ENCODE measurements around the gene HOXA9.

Gene HOXA9

DNA sequence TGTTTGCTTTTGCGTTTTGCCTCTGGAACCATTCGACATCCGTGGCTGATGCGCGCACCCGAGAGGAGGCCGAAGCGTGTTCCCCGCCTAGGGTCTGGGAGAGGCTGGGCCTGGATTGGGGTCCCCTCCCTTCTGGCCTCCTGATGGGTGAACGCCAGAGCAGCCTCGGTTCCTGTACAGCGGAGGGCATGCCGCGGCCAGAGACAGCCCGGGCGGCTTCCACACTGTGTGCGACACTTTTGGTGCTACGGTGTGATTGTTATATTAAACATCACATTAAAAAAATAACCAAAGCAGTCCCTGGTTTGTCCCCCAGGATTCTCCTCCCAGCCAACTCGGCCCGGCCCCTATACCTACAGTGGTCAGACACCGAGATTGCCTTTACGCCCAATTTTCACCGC lies 5.2 kb downstream of the HOXA9 start:
- no peak overlapping the region for H3K27ac Mint-ChIP-seq
- peak overlapping the region; percentile 34 for H3K4me3 Mint-ChIP-seq
- peaks cover 7% of the 10 kb centered on the region for H3K4me1 Mint-ChIP-seq (ENCODE audit: low read depth)
- peaks cover 5% of the 10 kb centered on the region for H3K36me3 Mint-ChIP-seq (ENCODE audit: low read depth)
- H3K27me3 Mint-ChIP-seq (ENCODE audit: low read depth) = peaks cover 89% of the 10 kb centered on the region
- no peaks in the 10 kb centered on the region for H3K9me3 Mint-ChIP-seq

DNA sequence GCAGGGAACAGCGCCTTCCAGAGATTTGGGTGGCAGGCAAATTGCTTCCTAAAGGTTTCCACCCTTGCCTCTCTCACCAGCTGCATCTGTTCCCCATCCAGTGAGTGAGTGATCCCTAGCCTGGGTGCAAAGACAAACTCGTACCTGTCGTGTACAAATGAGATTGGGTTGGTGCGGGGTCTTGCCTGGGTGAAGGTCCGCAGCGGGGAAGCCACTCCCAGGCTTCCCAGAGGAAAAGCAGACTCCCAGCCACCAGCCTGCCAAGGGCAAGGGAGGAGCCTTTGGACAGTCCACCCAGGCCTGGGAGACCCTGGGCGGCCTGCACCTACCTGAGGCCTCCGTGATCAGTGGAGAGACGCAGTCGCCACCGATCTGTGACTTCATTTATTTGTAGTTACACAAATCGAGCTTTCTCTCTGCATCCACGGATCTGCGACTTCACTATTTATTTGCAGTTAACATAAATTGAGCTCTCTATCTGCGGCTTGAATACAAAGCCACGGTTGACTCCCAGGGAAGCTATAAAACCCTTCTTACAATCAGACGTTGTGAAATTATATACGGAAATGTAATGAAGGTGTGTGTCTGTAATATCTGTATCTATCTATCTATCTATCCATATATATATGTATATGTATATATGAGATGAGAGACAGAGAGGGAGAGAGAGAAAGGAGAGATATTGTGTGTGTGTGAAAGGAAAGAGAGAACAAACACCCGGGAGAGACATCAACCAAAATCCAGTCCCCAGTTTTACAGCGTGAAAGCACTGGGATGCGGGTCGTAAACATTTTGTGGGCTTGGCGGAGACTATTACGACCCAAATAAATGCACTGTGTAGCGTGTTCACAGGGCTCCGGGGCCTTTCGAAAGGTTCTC lies 5.8 kb downstream of the HOXA9 start:
- peaks cover 5% of the 10 kb centered on the region for H3K36me3 Mint-ChIP-seq (ENCODE audit: low read depth)
- H3K4me3 Mint-ChIP-seq = no peak overlapping the region
- peaks cover 10% of the 10 kb centered on the region for H3K4me1 Mint-ChIP-seq (ENCODE audit: low read depth)
- no peak overlapping the region for H3K27ac Mint-ChIP-seq
- H3K27me3 Mint-ChIP-seq (ENCODE audit: low read depth) = peaks cover 92% of the 10 kb centered on the region
- H3K9me3 Mint-ChIP-seq = no peaks in the 10 kb centered on the region

DNA sequence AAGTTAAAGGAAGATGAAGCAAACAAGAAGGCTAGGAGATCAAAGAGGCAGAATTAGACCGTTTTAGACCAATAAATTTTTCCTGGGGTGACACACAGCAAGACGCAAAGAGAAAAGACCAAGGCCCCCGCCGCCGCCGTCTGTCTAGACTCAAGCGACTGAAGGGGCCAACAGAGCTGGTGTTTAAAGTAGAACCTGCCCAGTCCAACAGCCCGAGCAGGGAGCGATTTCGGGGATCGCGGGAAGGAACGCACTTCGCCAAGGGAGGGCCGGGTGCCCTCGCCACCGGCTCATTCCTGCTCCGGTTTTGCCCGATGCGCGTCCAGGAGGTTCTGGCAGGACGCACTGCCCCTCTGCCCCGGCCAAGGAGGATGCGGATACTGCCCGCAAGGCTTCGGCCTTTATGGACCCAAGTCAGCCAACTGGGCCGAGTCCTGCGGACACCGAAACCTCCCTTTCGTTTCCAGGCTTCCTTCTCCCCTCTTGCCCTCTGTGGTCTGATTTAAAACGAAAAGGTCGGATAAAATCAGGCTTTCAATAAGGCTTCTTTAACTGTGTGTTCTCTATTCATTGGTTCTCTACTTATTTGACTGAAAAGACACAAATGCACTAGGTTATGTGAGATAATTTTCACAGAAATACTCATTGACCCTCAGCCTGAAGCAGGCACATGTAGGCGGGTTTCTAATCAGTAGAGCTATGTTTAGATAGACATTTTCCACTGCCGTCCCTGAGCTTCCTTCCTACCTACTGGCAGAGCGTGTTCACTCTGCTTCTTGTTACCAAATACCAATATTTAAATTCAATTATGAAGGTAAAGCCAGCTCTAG lies 6.7 kb downstream of the HOXA9 start:
- peaks cover 5% of the 10 kb centered on the region for H3K36me3 Mint-ChIP-seq (ENCODE audit: low read depth)
- H3K4me1 Mint-ChIP-seq (ENCODE audit: low read depth) = peaks cover 11% of the 10 kb centered on the region
- peak overlapping the region; percentile 7 for H3K4me3 Mint-ChIP-seq
- H3K27me3 Mint-ChIP-seq (ENCODE audit: low read depth) = peaks cover 92% of the 10 kb centered on the region
- H3K27ac Mint-ChIP-seq = peak overlapping the region; percentile 73
- no peaks in the 10 kb centered on the region for H3K9me3 Mint-ChIP-seq

DNA sequence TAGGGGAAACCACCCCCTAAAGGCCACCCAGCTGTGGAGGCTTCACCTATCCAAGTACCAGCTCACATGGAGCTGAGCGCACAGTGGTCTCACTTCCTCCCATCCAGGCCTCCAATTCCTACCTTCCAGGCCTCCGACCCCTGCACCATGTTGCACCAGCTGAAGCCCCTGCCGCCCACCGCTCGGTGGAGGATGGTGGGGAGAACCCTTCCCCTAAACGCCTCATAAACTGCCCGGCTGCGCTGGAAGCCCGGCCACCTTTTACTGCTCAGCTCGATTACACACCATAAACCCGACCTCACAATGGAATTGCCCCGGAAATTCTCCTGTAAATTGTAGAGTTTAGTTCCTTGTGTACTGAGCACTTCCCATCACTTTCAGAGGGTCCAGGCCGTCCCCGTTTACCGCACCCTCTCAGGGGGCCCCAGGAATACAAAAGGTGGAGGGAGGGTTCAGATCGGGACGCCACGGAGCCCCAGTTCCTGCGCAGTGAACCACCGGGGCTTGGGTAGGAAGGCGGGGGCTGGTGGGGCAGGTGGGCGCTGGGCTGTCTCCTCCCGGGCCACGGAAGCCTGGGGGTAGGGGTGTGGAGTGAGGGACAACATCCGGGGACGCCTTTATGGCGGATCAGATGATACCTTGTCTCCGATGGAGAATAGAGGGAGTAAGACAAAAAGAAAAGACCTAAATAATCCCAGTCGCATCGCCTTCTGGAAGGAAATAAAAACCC lies 7.5 kb downstream of the HOXA9 start:
- H3K4me3 Mint-ChIP-seq = peak overlapping the region; percentile 7
- peaks cover 12% of the 10 kb centered on the region for H3K4me1 Mint-ChIP-seq (ENCODE audit: low read depth)
- peak overlapping the region; percentile 73 for H3K27ac Mint-ChIP-seq
- H3K27me3 Mint-ChIP-seq (ENCODE audit: low read depth) = peaks cover 92% of the 10 kb centered on the region
- no peaks in the 10 kb centered on the region for H3K9me3 Mint-ChIP-seq
- peaks cover 5% of the 10 kb centered on the region for H3K36me3 Mint-ChIP-seq (ENCODE audit: low read depth)

DNA sequence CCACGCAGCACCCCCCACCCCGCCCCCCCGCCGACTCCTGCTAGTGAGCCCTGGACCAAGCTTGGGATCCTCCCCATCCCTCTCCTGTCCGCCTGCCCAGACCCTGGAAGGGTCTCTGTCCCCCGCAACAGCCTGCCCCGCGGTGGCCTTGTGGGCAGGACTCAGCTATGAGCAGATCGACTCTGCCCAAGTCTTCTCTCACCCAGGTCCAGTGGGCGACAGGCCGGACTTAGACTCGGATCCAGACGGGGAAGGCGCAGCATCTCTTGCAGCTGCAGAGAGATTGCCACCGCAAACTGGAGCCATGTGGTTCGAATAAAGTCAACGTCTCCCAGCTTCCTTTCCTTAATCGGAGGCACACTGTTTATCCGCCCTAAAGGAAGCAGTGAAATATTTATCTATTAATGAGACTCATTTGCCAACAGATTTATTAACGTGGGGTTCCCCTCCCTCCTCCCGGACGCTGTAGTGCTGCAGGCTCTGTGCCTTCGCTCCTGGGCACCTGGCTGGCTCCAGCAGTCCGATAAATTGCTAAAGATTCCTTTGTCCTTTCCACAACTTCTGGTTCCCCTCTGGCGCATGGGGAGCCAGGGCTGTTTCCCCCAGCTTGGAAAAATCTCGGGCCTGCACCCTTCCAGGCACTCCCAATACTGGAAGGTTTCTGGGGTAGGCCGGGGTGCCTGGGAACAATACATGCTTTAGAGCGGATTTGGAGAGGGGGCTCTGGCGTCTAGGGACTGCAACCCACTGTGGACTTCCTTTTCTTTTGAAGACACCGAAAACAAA lies 8.2 kb downstream of the HOXA9 start:
- H3K4me3 Mint-ChIP-seq = peak overlapping the region; percentile 7
- peaks cover 12% of the 10 kb centered on the region for H3K4me1 Mint-ChIP-seq (ENCODE audit: low read depth)

DNA sequence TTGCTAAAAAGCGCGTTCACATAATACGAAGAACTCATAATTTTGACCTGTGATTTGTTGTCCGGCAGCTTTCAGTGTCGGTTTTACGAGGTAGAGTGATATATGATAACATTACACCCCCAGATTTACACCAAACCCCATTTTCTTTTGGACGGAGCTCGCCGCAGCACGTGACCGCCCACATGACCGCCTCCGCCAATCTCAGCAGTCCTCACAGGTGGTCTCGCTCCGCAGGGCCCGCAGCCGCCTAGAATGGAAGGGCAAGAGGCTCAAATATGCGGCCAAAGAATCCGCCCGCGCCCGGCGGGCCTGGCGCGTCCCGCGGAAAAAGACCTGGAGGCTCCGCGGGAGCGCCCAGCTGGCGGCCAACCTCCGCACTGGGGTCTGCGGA lies 8.8 kb downstream of the HOXA9 start, which contains the start of gene HOXA7:
TSS of gene HOXA7 (minus strand) at position 168 of the 391 bp plus-strand sequence. CDS start at position 38, 130 bp downstream.
- peaks cover 5% of the 10 kb centered on the region for H3K36me3 Mint-ChIP-seq (ENCODE audit: low read depth)
- H3K4me1 Mint-ChIP-seq (ENCODE audit: low read depth) = peaks cover 16% of the 10 kb centered on the region
- H3K27ac Mint-ChIP-seq = peak within 1 kb of the TSS; percentile 82
- no peaks in the 10 kb centered on the region for H3K9me3 Mint-ChIP-seq
- peaks cover 92% of the 10 kb centered on the region for H3K27me3 Mint-ChIP-seq (ENCODE audit: low read depth)
- peak within 1 kb of the TSS; percentile 46 for H3K4me3 Mint-ChIP-seq

More for the DNA sequence above, 8.2 kb downstream of the HOXA9 start:
- Mint-ChIP-seq H3K27ac (peak overlapping the region; percentile 73), H3K27me3 (ENCODE audit: low read depth) (peaks cover 90% of the 10 kb centered on the region), H3K36me3 (ENCODE audit: low read depth) (peaks cover 5% of the 10 kb centered on the region), H3K9me3 (no peaks in the 10 kb centered on the region)

DNA sequence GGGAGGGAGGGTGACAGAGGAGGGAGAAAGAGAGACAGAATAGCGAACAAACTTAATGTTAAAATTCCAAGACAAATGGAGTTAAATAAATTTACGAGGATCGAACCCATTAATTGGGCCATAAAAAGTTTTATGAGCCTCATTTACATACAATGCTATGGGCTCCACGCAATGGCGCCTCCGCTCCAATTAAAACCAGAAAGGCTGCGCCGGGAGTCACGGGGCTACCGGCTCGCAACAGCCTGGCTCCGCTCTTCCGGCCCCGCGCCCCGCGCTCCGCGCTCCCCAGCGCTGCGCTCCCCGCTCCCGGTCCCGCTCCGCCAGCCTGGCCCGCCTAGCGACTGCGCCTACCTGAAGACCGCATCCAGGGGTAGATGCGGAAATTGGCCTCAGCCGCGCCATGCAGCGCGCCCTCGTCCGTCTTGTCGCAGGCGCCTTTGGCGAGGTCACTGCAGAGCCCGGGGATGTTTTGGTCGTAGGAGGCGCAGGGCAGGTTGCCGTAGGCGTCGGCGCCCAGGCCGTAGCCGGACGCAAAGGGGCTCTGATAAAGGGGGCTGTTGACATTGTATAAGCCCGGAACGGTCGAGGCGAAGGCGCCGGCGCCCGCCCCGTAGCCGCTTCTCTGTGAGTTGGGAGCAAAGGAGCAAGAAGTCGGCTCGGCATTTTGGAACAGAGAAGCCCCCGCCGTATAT lies 9.4 kb downstream of the HOXA9 start:
- peak overlapping the region; percentile 82 for H3K27ac Mint-ChIP-seq
- H3K4me1 Mint-ChIP-seq (ENCODE audit: low read depth) = peaks cover 19% of the 10 kb centered on the region
- H3K36me3 Mint-ChIP-seq (ENCODE audit: low read depth) = peaks cover 5% of the 10 kb centered on the region
- H3K9me3 Mint-ChIP-seq = no peaks in the 10 kb centered on the region
- H3K27me3 Mint-ChIP-seq (ENCODE audit: low read depth) = peaks cover 94% of the 10 kb centered on the region
- H3K4me3 Mint-ChIP-seq = no peak overlapping the region

DNA sequence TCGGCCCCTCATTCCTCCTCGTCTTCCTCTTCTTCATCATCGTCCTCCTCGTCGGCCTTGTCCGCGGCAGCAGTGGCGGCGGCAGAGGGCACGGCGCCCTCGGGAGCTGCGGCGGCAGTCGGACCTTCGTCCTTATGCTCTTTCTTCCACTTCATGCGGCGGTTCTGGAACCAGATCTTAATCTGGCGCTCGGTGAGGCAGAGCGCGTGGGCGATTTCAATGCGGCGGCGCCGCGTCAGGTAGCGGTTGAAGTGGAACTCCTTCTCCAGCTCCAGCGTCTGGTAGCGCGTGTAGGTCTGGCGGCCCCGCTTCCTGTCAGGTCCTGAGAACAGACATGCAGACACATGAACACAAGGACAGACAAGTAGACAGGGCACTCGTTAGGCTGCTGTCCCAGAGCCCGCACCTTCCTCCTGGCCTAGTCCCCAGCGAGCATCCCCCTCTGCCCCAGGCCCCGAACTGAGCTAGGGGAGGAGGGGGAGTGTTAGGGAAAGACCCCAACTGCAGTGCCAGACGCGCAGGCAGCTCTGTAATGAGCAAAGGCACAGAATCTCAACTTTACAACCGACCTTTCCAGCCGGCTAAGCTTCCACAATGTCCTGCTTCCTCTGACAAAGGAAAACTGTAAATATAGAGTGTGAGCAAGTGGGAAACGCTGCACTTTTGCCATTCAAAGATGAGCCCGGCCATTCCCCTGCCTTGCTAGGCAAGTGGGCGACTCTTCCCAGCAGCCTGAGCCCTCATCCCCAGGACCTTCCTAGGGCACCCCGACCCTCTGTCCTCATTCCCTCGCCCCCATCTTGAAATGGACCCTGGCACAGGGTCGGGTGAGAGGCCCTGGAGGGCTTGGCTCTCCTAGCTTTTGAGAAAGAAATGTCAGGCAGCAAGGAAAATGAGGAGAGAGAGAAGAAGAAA lies 10.2 kb downstream of the HOXA9 start:
- H3K9me3 Mint-ChIP-seq = no peaks in the 10 kb centered on the region
- H3K4me1 Mint-ChIP-seq (ENCODE audit: low read depth) = peaks cover 20% of the 10 kb centered on the region
- H3K36me3 Mint-ChIP-seq (ENCODE audit: low read depth) = peaks cover 5% of the 10 kb centered on the region
- peak overlapping the region; percentile 46 for H3K4me3 Mint-ChIP-seq
- peak overlapping the region; percentile 82 for H3K27ac Mint-ChIP-seq
- H3K27me3 Mint-ChIP-seq (ENCODE audit: low read depth) = peaks cover 97% of the 10 kb centered on the region

DNA sequence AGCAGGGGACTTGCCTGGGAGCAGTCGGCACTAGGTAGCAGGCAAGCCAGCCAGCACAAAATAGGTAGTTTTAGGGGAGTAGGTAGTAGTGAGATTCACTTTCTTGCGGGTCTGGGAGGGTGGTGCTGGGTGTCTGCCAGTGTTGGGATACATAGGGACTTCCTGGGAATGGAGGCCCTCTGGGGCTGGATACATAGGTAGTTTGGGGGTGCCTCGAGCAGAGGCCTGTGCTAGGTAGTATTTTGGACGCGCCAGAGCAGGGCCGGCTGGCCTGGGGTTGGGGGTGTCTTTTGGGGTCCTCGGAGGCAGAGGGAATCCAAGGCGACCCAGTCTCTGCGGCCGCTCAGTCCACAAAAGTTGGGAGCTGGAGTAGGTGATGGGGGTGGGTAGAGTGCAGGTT lies 11.0 kb downstream of the HOXA9 start:
- Mint-ChIP-seq H3K9me3 (no peaks in the 10 kb centered on the region), H3K27ac (peak overlapping the region; percentile 62), H3K4me3 (no peak overlapping the region), H3K36me3 (ENCODE audit: low read depth) (peaks cover 5% of the 10 kb centered on the region), H3K4me1 (ENCODE audit: low read depth) (peaks cover 18% of the 10 kb centered on the region), H3K27me3 (ENCODE audit: low read depth) (peaks cover 96% of the 10 kb centered on the region)

DNA sequence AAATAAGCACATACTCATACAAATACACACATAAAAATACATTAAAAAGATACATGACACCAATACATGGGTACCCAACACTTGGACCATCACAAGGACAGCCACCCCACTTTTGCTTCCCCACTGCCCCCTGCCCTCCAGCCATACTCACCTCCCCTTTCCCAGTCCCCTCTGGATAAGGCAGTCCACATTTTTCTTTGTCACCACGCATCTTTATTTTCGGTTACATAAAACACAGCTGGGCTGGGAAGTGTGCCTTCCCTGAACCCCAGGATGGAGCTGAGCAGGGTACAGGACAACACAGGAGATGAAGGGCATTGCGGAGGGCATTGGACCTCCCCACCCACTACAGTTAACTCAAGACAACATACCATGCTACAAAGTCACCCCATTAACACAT lies 11.8 kb downstream of the HOXA9 start:
- Mint-ChIP-seq H3K9me3 (no peaks in the 10 kb centered on the region), H3K4me3 (no peak overlapping the region), H3K4me1 (ENCODE audit: low read depth) (peaks cover 18% of the 10 kb centered on the region)

DNA sequence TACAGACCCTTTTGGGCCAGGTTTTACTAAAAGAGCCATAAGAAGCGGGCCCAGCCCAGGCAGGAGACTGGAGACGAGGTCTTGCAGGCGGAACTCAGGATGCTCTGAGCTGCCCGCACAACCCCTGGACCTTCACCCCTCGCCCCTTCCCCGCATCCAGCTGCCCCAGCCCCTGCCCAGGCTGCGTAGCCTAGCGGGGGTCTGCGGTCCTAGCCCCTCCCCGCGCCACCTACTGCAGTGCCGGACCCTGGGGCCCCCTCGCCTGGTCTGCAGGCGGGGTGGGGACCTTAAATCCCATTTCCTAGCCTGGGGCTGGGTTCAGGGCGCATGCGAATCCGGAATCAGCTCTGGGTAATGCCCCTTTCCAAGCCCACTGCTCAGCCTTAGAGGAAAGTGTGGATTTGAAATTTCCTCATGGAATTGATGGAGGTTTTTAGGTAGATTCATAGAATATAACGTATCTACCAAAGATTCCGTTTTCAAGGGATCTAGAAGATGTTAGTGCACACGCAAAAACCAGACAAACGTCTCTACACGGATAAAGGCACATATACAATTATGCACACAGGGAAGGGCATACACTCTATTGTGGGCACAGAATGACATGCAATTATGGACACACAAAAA lies 12.4 kb downstream of the HOXA9 start:
- Mint-ChIP-seq H3K4me1 (ENCODE audit: low read depth) (peaks cover 18% of the 10 kb centered on the region), H3K27me3 (ENCODE audit: low read depth) (peaks cover 95% of the 10 kb centered on the region), H3K27ac (peak overlapping the region; percentile 34), H3K36me3 (ENCODE audit: low read depth) (peaks cover 3% of the 10 kb centered on the region), H3K4me3 (no peak overlapping the region), H3K9me3 (no peaks in the 10 kb centered on the region)

More for the DNA sequence above, 11.8 kb downstream of the HOXA9 start:
- peak overlapping the region; percentile 44 for H3K27ac Mint-ChIP-seq
- H3K36me3 Mint-ChIP-seq (ENCODE audit: low read depth) = peaks cover 5% of the 10 kb centered on the region
- peaks cover 95% of the 10 kb centered on the region for H3K27me3 Mint-ChIP-seq (ENCODE audit: low read depth)
